C4-2B (cell line): Measurements from ENCODE around the gene TRIM62.

Experiments
- CTCF ChIP-seq: fragments of 450-650 bp; conservative IDR thresholded peaks from 2 replicates; pipeline ENCODE4 v1.5.1; 2017; ENCODE audit warnings: mild to moderate bottlenecking
- ZFX ChIP-seq: fragments of 450-650 bp; IDR thresholded peaks from 2 replicates; pipeline ENCODE4 v1.6.1; 2017

- TF ChIP-seq CTCF = no peak
- TF ChIP-seq ZFX = no peak
These were observed 40.5 kb upstream of the TRIM62 start for GRCh38 chr1:33222381-33222780.
